HG03469 (cell line): Measurements from ENCODE around the gene ZNF652.
"Not testable (repeated sequence)": the region's sequence is repeated elsewhere in the genome, so short reads cannot be mapped to it uniquely, and the experiment has no call there.

ENCODE experiments used
- ATAC-seq: cut with Tn5 transposase; IDR thresholded peaks from one replicate; pipeline ENCODE4 v1.9.1; 2021; ENCODE audit warnings: mild to moderate bottlenecking, moderate library complexity, moderate number of reproducible peaks; ENCODE audit not compliant: unreplicated experiment

The ZNF652 gene

GRCh38 chr17:49387498-49388289 lies 25.6 kb upstream of the ZNF652 start:
- no peak for ATAC-seq

GRCh38 chr17:49386373-49386772 lies 24.3 kb upstream of the ZNF652 start:
- no peak for ATAC-seq

GRCh38 chr17:49384951-49385350 lies 22.9 kb upstream of the ZNF652 start:
- ATAC-seq: no peak

GRCh38 chr17:49383060-49383459 lies 21.0 kb upstream of the ZNF652 start:
- no peak for ATAC-seq

GRCh38 chr17:49382556-49382955 lies 20.5 kb upstream of the ZNF652 start:
- ATAC-seq: no peak

GRCh38 chr17:49381793-49382192 lies 19.7 kb upstream of the ZNF652 start:
- ATAC-seq: no peak

GRCh38 chr17:49381033-49381432 lies 19.0 kb upstream of the ZNF652 start:
- no peak for ATAC-seq

GRCh38 chr17:49379926-49380325 lies 17.9 kb upstream of the ZNF652 start:
- ATAC-seq: no peak

- no peak for ATAC-seq
These were observed 16.3 kb upstream of the ZNF652 start for GRCh38 chr17:49378311-49378710.

GRCh38 chr17:49375544-49375943 lies 13.5 kb upstream of the ZNF652 start:
- ATAC-seq: no peak

GRCh38 chr17:49373115-49373514 lies 11.1 kb upstream of the ZNF652 start:
- ATAC-seq: no peak

- ATAC-seq: no peak
These were observed 10.4 kb upstream of the ZNF652 start for GRCh38 chr17:49372425-49372824.

GRCh38 chr17:49370971-49371834 lies 9.2 kb upstream of the ZNF652 start:
- ATAC-seq: no peak

GRCh38 chr17:49369760-49370159 lies 7.7 kb upstream of the ZNF652 start:
- no peak for ATAC-seq

GRCh38 chr17:49369089-49369488 lies 7.0 kb upstream of the ZNF652 start:
- ATAC-seq: no peak

- no peak for ATAC-seq
These were observed 3.6 kb upstream of the ZNF652 start for GRCh38 chr17:49365667-49366066.

- not testable (repeated sequence) for ATAC-seq
These were observed 3.1 kb upstream of the ZNF652 start for GRCh38 chr17:49365126-49365525.

- ATAC-seq: no peak
These were observed 2.1 kb upstream of the ZNF652 start for GRCh38 chr17:49364119-49364518.

- no peak for ATAC-seq
These were observed 1.2 kb upstream of the ZNF652 start for GRCh38 chr17:49363251-49363650.

- no peak for ATAC-seq
These were observed 670 bp upstream of the ZNF652 start for GRCh38 chr17:49362723-49363117.

GRCh38 chr17:49361129-49361901 lies 735 bp downstream of the ZNF652 start:
- ATAC-seq: peak; percentile 5
